Mucosa of gallbladder (tissue), 1 donor: ENCODE results near the gene MAGEA6. TPM values are rescaled to one million over a fixed set of nuclear protein-coding genes. Genes with fewer than 3 reads are reported as not detected.
"Not testable (repeated sequence)": the region's sequence is repeated elsewhere in the genome, so short reads cannot be mapped to it uniquely, and the experiment has no call there.

Source experiments
- DNase-seq: peaks from one replicate; pipeline ENCODE4 v3.0.0-alpha.2; 2020; ENCODE audit warnings: low spot score
- total RNA-seq: library from RNA; stranded (reverse); gene quantifications from one replicate; pipeline ENCODE4 v1.2.1, GENCODE V29; 2021
- donor health status: DM: no; HTN: no; CAD: no.

MAGEA6 gene
- total RNA-seq, 1 donor from 2014 or later, result 0.26 TPM

DNA sequence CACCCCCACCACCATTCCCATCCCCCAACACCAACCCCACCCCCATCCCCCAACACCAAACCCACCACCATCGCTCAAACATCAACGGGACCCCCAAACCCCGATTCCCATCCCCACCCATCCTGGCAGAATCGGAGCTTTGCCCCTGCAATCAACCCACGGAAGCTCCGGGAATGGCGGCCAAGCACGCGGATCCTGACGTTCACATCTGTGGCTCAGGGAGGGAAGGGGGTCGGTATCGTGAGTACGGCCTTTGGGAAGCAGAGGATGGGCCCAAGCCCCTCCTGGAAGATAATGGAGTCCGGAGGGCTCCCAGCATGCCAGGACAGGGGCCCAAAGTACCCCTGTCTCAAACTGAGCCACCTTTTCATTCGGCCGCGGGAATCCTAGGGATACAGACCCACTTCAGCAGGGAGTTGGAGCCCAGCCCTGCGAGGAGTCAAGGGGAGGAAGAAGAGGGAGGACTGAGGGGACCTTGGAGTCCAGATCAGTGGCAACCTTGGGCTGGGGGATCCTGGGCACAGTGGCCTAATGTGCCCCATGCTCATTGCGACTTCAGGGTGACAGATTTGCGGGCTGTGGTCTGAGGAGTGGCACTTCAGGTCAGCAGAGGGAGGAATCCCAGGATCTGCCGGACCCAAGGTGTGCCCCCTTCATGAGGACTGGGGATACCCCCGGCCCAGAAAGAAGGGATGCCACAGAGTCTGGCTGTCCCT lies 35.2 kb downstream of the MAGEA6 start:
- not testable (repeated sequence) for DNase-seq

DNA sequence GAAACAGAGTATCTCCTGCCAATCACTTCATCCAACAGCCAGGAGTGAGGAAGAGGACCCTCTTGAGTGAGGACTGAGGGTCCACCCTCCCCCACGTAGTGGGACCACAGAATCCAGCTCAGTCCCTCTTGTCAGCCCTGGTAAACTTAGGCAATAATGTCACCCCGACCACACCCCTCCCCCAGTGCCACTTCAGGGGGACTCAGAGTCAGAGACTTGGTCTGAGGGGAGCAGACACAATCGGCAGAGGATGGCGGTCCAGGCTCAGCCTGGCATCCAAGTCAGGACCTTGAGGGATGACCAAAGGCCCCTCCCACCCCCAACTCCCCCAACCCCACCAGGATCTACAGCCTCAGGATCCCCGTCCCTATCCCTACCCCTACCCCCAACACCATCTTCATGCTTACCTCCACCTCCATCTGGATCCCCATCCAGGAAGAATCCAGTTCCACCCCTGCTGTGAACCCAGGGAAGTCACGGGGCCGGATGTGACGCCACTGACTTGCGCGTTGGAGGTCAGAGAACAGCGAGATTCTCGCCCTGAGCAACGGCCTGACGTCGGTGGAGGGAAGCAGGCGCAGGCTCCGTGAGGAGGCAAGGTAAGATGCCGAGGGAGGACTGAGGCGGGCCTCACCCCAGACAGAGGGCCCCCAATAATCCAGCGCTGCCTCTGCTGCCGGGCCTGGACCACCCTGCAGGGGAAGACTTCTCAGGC lies 36.1 kb downstream of the MAGEA6 start, which contains the start of the genes CSAG1 and MAGEA12:
Gene CSAG1, minus strand, starts transcription at position 461 of the 715 bp plus-strand sequence. CDS start 1,261 bp downstream, outside the sequence.
Gene MAGEA12, plus strand, starts transcription at position 497 of the 715 bp plus-strand sequence. CDS start 2,405 bp downstream, outside the sequence.
- DNase-seq, result no peak

- DNase-seq, result no peak
These were observed 44.1 kb downstream of the MAGEA6 start for GRCh38 chrX:152725409-152725808.

Other genes starting within 250 kb of the MAGEA6 start
- 0.03 TPM for gene GABRQ, start 131.8 kb downstream of the MAGEA6 start, total RNA-seq
- not detected for gene MAGEA3, start 70.9 kb downstream of the MAGEA6 start, total RNA-seq
- not detected for gene CSAG2, start 60.4 kb downstream of the MAGEA6 start, total RNA-seq
- not detected for gene MAGEA2B, start 55.1 kb downstream of the MAGEA6 start, total RNA-seq
- gene CSAG1, start 36.0 kb downstream of the MAGEA6 start, total RNA-seq, result not detected
- gene MAGEA12, start 35.9 kb downstream of the MAGEA6 start, total RNA-seq, result not detected
- gene MAGEA2, start 15.8 kb downstream of the MAGEA6 start, total RNA-seq, result not detected
- gene CSAG3, start 10.5 kb downstream of the MAGEA6 start, total RNA-seq, result not detected
- gene CETN2, start 61.1 kb upstream of the MAGEA6 start, total RNA-seq, result 44.3 TPM
- 32.4 TPM for gene NSDHL, start 61.4 kb upstream of the MAGEA6 start, total RNA-seq
- 16.5 TPM for gene ZNF185, start 128.4 kb upstream of the MAGEA6 start, total RNA-seq
- not detected for gene PNMA5, start 224.4 kb upstream of the MAGEA6 start, total RNA-seq